GM19193 (cell line): ENCODE measurements around the gene HNRNPA2B1.

ENCODE experiments used
- POLR2A ChIP-seq: IDR thresholded peaks from 4 replicates; pipeline ENCODE4 v1.6.1; 2011; ENCODE audit not compliant: insufficient read depth, insufficient read length; ENCODE audit errors: extremely low read depth

HNRNPA2B1 gene

DNA sequence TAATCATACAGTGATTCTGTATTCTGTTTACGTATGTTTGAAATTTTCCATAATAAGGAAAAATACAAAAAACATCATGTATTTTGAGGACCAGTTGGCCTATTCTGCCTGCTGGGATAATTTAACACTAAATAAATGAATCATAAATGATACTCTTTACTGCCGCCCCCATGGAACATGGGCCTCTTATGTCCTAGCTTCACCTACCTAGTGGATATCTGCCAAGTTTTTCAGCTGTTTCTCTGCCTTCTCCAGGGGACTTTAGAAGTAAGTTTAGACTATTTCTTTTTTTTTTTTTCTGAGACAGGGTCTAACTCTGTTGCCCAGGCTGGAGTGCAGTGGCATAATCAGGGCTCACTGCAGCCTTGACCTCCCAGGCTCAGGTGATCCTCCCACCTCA is 38.1 kb downstream of the HNRNPA2B1 start:
- TF ChIP-seq POLR2A: no peak

DNA sequence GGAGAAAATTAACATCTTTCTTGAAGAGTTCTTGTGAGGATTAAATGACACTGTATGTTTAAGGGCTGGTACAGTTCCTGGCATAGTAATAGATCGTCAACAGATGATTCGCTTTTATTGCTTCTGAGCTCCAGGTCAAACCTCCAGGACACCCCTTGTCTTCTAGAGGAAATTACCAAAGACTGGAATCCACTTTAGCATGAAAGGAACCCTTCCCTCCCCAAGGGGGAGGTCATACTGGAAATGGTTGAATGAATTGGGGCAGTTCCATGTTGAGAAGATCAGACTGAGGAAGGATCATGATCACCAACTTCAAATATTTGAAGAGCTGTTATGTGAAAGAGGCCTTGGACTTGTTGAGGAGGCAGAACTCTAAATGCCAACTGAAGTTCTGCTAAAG is 39.6 kb downstream of the HNRNPA2B1 start:
- TF ChIP-seq POLR2A: no peak

DNA sequence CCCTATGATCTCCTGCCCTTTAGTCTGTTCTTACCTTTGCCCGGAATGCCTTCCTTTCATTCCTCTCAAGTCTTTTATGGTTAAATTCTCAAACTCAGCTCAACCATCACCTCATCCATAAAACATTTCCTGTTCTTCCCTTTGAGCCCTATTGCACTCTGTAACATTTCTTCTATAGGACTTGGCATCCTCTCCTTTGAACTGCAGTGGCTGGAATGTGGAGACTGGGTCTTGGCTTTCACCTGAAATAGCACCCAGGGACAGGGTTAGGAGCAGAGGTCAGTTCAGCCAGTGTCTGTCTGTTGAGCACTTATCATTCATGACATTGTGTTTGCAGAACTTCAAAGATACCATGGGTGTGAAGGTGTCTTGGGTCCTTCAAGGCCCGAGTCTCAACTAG is 41.3 kb downstream of the HNRNPA2B1 start:
- no peak for TF ChIP-seq POLR2A

DNA sequence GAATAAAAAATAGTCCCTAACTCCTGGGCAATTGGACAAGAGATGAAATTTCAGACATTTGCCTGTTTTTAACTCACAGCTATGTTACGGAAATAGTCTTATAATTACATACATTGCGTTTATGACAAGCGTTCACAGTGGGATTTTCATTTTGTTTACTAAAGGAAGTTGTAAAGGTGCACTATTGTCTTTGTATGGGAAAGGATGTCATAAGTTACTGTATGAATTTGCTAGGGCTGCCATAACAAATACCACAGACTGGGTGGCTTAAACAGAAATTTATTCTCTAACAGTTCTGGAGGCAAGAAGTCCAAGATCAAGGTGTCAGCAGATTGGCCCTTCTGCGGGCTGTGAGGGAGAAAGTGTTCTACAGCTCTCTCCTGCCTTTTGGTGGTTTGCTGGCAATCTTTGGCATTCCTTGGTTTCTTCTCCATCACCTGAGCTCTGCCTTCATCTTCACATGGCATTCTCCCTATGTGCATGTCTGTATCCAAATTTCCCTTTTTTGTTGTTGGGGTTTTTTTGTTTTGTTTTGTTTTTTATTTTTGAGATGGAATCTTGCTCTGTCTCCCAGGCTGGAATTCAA is 42.9 kb downstream of the HNRNPA2B1 start:
- no peak for TF ChIP-seq POLR2A

DNA sequence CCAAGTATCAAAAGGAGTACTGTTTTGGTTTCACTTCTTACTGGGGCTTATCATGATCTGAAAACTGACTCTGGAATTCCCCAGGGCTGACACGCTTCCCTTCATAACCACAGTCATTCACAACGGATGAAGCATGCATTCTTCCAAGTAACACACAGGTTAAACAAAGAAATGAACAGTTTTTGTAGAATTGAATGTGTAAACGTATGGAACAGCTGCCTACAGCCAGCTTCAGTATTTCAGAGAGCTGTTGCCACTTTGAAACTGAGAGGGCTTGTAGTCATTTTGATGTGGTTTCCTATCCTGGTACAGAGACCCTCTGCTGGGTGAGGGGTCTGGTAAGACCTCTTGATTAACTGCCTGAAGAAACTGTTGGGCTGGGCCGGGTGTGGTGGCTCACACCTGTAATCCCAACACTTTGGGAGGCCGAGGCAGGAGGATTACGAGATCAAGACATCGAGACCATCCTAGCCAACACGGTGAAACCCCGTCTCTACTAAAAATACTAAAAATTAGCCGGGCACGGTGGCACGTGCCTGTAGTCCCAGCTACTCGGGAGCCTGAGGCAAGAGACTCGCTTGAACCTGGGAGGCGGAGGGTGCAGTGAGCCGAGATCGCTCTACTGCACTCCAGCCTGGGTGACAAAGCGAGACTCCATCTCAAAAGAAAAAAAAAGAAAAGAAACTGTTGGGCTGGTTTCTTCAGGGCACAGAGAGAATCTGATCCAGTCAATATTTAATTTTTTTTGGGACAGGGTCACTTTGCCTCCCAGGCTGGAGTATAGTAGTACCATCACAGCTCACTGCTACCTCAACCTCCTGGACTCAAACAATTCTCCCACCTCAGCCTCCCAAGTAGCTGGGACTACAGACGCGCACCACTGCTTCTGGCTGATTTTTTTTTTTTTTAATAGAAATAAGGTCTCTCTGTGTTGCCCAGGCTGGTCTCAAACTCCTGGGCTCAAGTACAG is 43.8 kb downstream of the HNRNPA2B1 start:
- no peak for TF ChIP-seq POLR2A

DNA sequence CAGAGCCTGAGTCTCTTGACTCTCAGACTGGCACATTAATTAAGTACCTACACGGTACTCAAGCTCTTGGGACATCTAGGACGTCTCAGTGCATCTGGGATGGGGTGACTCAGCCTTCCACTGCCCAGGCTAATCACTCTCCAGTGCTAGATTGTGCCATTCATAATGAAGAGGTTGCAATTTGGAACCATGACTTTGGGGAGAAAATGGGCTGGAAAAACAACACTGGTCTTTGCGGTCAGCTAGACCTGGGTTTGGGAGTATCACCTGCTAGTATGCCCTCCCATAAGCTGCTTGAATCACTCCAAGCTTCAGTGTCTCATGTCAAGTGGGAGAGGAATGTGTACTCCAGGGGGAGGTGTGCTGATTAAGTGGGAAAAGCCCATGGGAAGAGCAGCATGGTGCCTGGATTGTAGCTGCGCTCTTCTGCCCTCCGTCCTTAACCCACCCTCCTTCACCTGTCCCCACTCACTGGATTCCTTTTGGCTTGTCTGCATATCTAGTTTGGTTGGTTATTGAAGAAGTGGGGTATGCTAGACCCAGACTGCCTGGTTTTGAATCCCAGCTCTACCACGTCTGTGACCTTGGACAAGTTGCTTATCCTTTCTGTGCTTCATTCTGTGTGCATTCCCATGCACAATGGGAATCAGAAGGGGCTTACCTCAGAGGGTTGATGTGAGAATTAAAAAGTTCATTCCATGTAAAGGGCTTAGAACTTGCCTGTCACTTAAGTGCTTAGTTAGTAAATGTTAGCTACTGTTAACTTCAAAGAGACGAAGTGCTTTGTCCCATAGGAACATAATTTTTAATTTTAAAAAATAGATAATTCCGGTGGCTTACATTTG is 44.8 kb downstream of the HNRNPA2B1 start:
- no peak for TF ChIP-seq POLR2A

DNA sequence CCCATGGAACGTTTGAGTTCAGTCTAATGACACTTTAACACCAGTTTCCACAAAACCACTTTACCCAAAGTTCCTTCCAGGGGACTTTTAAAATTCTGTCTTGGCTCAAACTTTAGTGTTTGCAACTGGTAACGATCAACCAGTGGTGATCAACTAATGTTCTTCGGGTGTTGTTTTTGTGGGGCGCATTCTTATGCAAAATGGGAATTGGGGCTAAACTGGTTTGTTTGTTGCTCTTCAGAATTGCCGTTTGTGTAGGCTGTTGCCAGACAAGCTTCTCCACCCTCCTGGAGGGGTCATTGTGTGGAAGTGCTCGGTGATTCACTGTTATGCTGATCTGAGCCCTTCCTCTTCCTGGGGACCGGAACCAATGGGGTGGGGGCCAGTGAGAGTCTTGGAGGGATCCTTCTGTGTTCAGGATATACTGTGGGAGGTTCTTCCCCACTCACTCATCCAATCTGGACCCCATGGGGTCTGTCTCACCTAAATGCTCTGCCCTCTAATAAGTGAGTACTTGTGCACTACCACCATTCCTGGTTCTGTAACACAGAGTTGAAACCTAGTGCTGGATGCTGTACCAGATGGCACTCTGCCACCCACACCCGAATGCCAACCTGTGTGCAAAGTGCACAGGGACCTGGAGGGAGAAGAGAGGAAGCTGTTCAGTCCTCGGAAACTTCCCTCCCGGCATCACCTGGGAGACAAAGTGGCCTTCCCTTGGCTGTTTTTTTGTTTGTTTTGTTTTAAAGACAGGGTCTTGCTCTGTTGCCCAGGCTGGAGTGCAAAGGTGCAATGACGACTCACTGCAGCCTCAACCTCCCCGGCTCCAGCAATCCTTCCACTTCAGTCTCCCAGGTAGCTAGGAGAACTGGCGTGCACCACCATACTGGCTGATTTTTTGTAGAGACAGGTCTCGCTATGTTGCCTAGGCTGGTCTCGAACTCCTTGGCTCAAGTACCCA is 46.4 kb downstream of the HNRNPA2B1 start:
- TF ChIP-seq POLR2A: peak; percentile 25

DNA sequence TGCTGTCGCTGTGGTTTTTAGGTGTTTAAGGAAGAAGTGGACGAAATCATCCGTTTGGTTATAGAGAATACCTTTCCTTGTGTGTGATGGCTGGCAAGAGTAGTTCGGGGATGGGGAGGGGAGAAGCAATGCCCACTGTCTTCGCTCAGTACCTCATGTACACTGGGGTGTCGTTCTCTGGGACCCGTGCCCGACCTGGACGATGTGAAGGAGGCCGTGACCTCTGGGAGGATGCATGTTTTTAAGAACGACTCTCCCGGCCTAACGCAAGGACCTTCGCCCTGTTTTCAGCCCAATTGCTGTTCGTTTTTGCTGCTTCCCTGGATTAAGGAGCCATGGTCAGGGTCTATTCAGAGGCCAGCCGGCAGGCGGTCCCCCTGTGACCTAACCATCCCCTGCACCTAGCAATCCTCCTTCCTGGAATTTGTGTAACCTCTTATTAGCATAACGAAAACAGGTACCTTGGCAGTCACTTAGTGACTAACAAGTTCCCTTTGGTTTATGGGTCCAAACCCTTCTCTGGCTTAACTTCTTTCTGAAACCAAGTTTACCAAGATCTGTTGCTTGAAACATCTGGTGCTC is 47.2 kb downstream of the HNRNPA2B1 start:
- no peak for TF ChIP-seq POLR2A

DNA sequence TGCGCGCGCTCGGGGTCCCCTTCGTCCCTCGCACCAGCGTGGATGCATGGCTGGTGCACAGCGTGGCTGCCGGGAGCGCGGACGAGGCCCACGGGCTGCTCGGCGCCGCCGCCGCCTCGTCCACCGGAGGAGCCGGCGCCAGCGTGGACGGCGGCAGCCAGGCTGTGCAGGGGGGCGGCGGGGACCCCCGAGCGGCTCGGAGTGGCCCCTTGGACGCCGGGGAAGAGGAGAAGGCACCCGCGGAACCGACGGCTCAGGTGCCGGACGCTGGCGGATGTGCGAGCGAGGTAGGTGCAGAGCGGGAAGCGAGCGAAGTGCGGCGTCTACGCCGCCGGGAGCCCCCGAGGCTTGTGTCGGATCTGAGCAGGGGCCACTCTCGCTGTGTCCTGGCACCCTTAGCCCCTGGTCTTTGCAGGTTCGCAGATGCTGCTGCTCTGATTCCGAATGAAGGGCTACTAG is 47.7 kb downstream of the HNRNPA2B1 start:
- TF ChIP-seq POLR2A: peak; percentile 18

DNA sequence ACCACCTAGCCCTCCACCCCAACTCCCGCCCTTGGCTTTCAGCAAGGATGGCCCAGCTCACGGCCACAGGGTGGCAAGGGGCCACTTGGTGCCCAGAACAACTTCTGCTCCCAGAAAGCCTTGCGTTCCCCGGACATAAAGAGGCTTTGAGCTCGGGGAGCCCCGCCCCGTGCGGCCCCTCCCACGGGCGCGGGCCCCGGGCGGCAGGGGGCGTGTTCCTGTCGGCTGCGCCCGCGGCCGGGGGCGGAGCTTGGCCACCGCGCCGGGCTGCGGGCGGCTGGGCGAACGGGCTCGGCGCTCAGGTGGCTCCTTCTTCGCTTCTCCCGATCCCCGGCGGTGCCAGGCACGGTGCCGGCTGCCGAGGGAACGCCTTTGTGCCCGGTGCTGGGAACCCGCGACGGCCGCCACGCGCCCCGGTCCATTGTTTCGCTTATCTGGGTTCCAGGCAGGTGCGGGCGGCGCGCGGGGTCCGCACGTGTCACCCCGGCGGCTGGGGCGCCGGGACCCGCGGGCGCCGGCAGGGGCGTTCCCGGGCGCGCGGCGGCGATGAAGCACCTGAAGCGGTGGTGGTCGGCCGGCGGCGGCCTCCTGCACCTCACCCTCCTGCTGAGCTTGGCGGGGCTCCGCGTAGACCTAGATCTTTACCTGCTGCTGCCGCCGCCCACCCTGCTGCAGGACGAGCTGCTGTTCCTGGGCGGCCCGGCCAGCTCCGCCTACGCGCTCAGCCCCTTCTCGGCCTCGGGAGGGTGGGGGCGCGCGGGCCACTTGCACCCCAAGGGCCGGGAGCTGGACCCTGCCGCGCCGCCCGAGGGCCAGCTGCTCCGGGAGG is 48.4 kb downstream of the HNRNPA2B1 start, which contains the start of gene NFE2L3:
NFE2L3 (plus strand) TSS at position 246 of the 829 bp plus-strand sequence; CDS start at position 547, 301 bp downstream.
- peak; percentile 79 for TF ChIP-seq POLR2A

DNA sequence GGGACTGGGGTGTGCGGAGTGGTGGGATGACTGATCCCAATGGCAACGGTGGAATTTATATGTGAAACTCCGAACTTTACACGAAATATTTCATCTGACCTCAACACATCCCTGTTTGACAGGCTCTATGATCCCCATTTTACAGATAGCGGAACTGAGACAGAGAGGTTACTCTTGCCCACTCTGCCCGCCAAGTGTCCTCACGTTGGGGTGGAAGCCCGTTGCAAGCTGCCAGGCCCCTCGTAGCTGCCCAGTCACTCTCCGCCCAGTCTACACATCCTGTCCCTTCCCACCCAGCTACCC is 48.9 kb downstream of the HNRNPA2B1 start:
- TF ChIP-seq POLR2A: no peak

DNA sequence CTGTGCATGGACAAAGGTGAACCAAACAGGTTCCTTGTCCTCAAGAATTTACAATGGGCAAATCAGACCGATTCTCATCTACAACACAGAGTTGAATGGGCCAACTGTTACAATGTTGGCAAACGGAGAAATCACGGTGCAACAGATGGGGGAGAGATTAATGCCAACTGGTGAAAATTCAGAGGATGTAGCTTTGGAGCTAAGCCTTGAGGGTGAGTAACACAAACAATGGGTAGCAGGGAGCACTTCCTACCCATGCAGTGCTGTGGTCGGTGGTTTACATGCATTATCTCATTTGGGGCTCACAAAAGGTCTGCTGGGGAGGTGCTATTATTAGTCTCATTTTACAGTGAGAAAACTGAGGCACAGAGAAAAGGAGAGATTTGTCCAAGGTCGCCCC is 49.5 kb downstream of the HNRNPA2B1 start:
- TF ChIP-seq POLR2A: no peak
